Activated gamma-delta T cell (primary cell): ENCODE data around the gene ITGA3.

Experiments
- DNase-seq: peaks from one replicate; lab custom pipeline; 2025; lab: John Stamatoyannopoulos, UW

Gene ITGA3

DNA sequence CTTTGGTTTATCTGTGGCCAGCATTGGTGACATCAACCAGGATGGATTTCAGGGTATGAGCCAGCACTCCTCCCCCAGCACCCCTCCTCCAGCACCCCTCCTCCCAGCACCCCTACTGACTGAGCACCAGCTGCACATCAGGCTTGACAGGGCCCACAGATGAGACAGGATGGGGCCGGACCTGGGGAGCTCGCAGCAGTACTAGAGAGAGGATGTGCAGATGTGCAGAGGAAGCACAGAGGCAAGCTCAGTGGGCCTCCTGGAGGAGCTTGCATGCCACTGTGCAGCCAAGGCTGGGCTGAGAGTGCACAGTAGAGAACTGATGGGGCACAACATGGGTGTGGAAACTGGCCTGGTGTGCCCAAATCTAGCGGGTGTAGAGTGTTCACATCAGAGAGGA is 16.2 kb downstream of the ITGA3 start:
- no peak for DNase-seq

DNA sequence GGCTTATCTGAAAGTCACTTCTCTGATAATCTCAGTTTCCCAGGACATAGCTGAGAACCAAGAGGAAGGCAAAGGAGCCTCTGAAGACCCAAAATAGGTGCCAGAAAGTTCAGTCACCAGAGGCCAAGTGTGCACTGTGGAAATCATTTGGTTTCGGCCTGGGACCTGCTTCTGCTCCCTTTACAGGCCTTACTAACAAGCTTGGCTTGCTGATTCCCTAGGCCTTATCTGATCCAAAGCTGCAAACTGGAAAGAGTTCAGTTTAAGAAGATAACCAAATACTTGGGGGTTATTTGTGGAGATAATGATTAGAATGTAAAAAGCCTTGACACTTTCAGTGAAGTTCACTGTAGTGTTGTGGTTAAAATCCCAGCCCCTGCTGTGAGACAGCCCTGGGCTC is 17.0 kb downstream of the ITGA3 start:
- DNase-seq: no peak

DNA sequence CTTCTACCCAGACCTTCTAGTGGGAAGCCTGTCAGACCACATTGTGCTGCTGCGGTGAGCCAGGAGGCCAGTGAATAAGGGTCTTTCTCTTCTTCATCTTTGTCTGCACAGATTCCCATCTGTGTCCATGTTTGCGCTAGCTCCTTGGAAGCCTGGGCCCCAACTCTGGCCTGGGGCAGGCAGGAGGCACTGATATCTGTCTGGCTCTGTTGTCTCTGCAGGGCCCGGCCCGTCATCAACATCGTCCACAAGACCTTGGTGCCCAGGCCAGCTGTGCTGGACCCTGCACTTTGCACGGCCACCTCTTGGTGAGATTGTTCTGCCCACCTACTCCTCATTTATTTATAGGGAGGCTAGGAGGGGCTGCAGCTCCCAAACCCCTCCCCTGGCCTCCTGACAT is 18.3 kb downstream of the ITGA3 start:
- no peak for DNase-seq

DNA sequence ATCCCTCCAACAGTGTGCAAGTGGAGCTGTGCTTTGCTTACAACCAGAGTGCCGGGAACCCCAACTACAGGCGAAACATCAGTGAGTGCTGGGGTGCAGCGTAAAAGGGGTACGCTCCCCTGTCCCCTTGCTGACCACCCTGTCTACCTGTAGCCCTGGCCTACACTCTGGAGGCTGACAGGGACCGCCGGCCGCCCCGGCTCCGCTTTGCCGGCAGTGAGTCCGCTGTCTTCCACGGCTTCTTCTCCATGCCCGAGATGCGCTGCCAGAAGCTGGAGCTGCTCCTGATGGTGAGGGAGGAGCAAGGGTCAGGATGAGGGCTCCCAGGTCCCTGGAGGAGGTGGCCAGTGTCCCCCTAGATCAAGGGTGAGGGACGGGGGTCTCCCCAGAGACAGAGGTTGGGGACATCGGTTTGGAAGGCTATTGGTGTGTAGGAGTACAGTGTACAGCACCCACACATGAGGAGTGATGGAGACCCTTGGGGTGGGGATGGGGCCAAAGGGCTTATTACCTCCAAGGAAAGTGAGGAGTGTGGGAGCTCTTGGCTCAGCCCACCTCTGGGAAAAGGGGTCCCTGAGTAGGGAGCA is 19.6 kb downstream of the ITGA3 start:
- no peak for DNase-seq

DNA sequence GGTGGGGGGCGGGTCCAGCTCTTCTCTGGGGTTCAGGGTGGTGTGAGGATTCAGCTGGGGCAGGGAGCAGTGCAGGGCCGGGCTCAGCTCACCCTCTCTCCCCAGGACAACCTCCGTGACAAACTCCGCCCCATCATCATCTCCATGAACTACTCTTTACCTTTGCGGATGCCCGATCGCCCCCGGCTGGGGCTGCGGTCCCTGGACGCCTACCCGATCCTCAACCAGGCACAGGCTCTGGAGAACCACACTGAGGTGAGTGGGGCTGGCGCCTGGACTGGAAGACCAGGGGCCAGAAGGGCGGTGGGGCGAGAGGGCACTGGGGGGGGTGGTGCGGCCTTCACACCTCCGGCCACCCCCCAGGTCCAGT is 20.3 kb downstream of the ITGA3 start:
- no peak for DNase-seq

DNA sequence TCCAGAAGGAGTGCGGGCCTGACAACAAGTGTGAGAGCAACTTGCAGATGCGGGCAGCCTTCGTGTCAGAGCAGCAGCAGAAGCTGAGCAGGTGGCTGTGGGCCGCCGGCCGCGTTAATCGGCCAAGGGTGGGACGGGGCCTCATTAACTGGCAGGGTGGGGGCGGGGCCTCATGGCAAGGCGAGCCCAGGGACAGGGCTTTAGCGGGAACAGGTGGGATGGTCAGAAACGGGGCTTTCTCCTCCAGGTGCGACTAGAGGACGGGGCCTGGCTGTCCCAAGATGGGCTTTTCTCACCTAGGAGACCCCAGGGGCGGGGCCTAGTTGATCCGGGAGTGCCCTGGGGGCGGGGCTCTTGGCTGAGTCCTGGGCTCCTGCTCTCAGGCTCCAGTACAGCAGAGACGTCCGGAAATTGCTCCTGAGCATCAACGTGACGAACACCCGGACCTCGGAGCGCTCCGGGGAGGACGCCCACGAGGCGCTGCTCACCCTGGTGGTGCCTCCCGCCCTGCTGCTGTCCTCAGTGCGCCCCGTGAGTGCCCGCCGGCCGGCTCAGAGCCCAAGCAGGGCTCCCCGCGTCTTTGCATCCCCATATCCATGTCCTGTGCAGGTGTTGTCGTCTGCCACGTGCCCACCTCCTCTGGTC is 20.8 kb downstream of the ITGA3 start:
- DNase-seq: no peak

DNA sequence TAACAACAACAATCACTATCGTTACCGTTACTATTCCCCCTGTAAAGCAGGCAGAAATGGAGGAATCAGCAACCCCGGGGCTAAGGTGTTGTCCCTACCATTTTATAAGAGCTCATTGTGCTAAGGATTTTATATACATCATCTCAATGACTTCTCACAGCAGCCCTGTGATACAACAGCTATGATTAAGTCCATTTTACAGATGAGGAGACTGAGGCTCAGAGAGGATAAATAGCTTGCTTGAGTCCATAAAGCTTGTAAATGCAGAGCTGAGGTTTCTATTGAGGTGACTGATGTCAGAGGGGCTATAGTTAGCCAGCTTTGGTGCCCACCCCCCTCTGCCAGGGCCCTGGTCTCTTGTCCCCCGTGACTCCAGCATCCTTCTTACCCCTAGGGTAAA is 22.5 kb downstream of the ITGA3 start:
- no peak for DNase-seq

DNA sequence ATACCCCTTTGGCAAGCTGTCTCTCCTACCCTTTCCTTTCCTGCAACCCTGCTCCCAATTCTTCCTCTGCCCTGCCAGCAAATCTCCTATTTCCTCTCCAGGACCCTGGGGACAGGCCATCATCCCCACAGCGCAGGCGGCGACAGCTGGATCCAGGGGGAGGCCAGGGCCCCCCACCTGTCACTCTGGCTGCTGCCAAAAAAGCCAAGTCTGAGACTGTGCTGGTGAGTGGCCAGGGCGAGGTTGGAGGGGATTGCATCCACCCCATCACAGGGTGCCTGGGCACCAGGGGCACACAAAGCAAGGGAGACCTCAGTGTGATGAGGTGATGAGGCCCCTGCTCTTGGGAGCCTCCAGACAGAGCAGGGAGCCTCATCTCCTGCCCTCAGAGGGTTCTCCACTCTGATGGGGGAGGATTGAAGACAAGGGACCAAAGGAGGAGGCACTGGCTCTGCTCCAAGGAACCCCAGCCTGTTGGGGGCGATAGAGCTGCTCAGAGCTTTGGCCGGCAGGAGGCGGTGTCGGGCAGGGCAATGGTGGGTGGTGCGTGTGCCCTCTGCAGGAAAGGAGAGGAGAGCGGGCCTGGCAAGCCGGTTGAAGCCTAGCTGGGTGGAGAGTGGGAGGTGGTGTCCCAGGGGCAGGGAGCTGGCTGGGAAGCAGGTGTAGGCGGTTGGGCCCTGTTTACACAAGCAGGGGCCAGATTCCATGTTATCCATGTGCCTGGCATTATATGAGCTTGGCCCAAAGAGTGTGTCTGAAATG is 23.6 kb downstream of the ITGA3 start:
- no peak for DNase-seq

DNA sequence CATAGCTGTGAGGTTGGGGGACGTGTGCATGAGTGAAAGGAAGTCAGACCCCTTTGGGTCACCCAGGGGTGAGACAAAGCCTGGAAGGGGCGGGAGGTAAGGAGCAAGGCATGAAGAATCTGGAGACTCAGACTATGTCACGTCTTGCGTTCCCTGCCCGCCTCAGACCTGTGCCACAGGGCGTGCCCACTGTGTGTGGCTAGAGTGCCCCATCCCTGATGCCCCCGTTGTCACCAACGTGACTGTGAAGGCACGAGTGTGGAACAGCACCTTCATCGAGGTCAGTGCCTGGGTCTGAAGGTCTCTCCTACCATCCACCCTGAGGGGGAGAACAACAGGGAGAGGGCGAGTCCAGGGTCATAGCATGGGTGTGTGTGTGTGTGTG is 24.2 kb downstream of the ITGA3 start:
- DNase-seq: no peak

DNA sequence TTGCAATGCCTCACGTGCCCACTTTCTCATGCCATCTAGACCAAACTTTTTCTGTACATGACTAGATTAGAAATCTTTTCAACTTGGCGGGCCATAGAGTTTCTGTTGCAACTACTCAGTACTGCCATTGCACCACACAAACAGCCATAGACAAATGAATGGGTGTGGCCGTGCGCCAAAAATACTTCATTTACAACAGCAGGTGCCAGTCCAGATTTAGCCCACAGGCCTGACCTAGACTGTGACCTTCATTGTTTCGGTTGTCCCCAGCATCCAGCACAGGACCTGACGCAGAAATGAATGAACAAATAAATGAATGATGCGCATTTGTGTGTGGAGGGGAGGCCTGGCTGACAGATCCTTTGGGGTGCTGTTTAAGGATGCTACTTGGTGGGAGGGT is 24.9 kb downstream of the ITGA3 start:
- no peak for DNase-seq

DNA sequence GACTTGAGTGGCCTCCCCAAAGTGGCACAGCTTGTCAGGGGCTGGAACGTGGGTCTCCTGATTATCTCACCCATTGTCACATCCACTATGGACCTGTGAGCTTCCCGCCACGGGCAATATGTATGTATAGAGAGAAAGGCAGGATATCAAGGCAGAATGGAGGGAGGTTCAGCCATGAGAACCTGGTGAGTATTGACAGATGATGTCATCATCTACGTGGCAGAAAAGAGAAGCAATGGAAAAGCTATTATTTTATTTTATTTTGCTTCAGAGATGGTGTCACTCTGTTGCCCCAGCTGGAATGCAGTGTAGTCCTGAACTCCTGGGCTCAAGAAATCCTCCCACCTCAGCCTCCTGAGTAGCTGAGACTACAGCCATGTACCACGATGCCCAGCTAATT is 25.8 kb downstream of the ITGA3 start:
- no peak for DNase-seq

DNA sequence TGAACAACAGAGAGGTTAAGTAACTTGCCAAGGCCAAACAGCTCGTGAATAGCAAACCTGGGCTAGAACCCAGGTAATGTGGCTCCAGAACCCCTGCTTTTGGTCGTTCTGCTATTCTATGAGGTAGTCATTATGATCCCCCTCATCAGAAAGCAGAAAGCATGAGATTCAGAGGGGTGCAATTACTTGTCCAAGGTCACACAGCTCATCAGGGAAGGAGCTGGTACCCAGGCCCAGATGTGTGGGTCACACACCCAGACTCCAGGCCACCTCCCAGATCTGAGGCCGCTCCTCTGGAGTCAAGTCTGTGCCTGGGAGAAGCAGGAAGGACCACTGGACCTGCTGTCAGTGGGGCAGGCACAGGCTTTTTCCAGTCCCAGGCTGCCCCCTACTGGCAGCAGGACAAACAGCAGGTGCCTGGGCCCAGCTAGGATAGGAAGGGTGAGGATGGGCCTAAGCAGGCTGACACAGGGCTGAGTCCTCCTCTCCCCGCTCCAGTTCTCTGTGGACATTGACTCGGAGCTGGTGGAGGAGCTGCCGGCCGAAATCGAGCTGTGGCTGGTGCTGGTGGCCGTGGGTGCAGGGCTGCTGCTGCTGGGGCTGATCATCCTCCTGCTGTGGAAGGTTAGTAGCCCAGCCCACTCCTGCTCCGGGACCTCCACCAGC is 31.5 kb downstream of the ITGA3 start:
- no peak for DNase-seq

DNA sequence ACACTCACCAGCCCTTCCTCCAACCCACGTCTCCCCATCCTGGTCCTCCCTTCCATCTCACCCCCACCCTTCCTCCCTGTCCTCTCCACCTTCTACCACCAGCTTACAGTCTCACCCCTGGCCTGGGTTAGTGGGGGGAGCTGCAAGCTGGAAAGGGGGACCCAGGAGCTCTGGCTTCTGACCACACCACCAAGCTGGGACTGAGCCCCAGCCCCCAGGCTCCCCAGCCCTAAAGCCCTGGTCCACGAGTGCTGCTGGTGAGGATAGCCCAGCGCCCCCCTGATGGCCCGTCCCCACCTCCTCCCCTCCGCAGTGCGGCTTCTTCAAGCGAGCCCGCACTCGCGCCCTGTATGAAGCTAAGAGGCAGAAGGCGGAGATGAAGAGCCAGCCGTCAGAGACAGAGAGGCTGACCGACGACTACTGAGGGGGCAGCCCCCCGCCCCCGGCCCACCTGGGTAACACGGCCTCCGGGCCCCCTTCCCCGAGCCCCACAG is 32.0 kb downstream of the ITGA3 start:
- no peak for DNase-seq

DNA sequence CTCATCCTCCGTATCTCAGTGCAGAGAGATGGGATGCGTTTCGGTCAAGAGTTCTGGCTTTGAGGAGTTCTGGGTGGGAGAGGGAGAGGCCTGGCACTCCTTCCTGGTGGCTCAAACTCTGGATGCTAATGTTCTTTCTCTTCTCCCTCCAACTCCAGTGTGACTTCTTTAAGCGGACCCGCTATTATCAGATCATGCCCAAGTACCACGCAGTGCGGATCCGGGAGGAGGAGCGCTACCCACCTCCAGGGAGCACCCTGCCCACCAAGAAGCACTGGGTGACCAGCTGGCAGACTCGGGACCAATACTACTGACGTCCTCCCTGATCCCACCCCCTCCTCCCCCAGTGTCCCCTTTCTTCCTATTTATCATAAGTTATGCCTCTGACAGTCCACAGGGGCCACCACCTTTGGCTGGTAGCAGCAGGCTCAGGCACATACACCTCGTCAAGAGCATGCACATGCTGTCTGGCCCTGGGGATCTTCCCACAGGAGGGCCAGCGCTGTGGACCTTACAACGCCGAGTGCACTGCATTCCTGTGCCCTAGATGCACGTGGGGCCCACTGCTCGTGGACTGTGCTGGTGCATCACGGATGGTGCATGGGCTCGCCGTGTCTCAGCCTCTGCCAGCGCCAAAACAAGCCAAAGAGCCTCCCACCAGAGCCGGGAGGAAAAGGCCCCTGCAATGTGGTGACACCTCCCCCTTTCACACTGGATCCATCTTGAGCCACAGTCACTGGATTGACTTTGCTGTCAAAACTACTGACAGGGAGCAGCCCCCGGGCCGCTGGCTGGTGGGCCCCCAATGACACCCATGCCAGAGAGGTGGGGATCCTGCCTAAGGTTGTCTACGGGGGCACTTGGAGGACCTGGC is 33.3 kb downstream of the ITGA3 start:
- DNase-seq: no peak

DNA sequence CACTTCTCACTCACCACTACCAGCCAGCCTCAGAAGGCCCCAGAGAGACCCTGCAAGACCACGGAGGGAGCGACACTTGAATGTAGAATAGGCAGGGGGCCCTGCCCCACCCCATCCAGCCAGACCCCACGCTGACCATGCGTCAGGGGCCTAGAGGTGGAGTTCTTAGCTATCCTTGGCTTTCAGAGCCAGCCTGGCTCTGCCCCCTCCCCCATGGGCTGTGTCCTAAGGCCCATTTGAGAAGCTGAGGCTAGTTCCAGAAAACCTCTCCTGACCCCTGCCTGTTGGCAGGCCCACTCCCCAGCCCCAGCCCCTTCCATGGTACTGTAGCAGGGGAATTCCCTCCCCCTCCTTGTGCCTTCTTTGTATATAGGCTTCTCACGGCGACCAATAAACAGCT is 34.2 kb downstream of the ITGA3 start:
- DNase-seq: no peak

DNA sequence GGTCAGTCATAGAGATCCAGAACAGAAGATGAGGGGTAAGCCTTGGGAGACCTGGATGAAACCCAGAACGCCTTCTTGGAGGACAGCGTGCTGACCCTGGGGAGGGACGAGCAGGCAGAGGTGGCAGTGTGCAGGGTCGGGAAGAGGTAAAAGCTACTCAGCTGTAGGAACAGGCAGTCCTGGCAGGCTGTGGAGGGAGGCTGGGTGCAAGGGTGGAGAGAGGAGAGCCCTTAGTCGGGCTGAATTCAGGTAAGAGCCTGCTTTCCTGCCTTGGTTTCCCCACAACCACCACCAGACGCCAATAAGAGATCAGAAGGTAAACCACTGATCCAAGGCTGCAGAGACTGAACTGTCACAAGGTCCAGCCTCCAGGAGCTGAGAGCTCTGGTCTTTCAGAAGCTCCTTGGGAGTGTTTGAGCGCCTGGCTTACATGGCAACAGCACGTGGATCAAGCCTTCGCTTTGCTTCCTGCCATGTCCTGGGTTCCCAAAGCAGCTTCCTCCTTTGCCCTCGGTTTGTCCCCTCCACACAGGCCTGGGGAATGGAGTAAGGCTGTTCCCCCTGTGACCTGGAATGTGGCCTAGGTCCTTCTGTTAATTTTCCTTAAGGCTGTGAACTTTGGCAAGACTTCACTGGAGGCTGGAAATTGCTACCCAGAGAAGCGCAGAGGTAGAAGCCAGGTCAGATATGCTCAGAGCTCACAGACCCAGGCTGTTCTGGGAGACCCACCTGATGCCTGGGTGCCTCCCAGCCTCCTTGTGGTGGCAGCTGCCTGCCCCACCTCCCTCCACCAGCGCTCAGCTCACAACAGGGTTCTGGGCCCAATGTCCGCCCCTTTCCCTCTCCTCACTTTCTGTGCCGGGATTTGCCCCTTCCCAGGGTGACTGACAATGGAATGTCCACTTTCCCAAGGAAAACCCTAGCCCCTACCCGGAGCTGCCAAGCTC is 35.3 kb downstream of the ITGA3 start:
- no peak for DNase-seq

DNA sequence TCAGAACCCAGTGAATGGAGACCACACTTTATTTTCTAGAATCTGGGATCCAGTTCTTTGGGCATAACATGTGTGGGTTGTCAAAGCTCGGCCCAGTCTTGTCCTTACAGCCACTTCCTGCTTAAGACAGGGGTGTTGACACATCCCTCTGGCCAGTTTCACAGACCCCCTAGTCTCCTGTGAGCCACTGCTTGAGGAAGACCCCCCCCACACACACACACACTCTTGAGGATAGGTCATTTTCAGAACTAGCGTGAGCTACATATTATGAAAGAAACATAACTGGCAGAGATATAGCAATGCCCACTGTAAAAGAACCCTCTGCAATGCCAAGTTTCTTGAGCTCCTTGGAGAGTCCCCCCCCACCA is 36.0 kb downstream of the ITGA3 start:
- no peak for DNase-seq

DNA sequence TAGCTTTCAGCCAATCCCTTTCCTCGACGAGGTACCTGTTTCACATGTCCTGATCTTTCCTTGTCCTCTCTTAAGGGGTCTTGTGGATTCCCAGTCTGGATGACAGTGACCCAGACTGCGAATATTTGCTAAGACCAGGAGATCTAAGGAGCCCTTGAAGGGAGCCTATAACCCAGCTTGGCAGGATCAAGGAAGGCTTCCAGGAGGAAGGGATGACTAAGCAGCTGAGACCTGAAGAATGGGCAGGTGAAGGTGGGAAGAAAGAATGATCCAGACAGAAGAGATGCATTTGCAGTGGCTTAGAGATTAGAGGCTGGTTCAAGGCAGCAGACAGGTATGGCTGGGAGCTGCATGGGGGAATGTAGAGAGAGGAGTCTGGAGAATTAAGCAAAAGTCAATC is 37.3 kb downstream of the ITGA3 start:
- DNase-seq: no peak

DNA sequence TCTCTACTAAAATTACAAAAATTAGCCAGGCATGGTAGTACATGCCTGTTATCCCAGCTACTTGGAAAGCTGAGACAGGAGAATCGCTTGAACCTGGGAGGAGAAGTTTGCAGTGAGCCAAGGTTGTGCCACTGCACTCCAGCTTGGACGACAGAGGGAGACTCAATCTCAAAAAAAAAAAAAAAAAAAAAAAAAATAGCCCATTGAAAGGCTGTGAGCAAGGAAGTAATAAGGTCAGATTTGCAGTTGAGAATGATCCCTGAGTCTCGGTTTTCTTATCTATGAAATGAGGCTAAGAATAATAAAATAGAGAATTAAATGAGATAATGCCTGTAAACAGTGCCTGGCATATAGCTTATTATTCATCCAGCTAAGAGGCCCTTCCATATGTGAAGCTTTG is 37.9 kb downstream of the ITGA3 start:
- no peak for DNase-seq

DNA sequence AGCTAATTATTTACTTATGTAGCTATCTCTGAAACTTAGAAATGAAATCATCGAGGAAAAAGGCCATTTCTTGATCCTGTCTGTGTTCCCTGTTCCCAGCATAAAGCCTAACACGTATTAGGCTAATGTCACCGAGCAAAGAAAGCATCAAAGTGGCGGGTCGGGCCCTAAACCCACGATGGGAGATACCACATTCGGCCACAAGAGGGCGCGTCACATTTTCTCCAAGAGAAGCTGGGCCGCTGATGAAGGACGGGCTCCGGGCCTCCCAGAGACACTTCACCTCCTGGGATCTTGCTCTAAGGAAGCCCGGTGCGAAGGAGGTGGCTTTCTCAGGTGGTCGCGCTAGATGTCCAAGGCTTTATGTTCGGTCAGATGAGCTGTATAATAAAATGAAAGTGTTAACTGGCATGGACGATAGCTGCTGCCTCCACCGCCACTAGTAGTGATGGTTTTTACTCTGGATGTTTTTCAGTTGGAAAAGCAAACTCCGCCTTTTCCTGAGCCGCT is 38.4 kb downstream of the ITGA3 start:
- no peak for DNase-seq
